ENCODE measurements around the gene PARM1. TPM values are rescaled to one million over a fixed set of nuclear protein-coding genes. Genes with fewer than 3 reads are reported as not detected.

The PARM1 gene
- total and polyA plus RNA-seq, 2 donors (not counting 1 experiment from before 2014, with no cell fraction given) = 7.8 to 10.4 TPM

- H3K4me3 Mint-ChIP-seq = no peak overlapping the region
- no peak overlapping the region for H3K4me3 ChIP-seq (ENCODE audit: control extremely low read depth in 1 of 5, extremely low read depth in 1 of 5, insufficient read depth in 1 of 5, low read depth in 2 of 5, low read length in 4 of 5)
- H3K4me2 ChIP-seq (replicated peaks; ENCODE audit: low read depth, low read length, poor library complexity, severe bottlenecking) = no peak overlapping the region
- CTCF ChIA-PET = interaction anchor here (0.7 kb wide), 2 partner anchors 20 to 564 kb away, joined by 3 to 4 read pairs; no protein-coding TSS in a partner anchor
- H2AFZ ChIP-seq (ENCODE audit: insufficient read depth, low read depth, low read length, poor library complexity, severe bottlenecking) = no peak overlapping the region
- peaks cover 8% of the 10 kb centered on the region for H3K9me3 Mint-ChIP-seq (ENCODE audit: insufficient read depth)
- H3K79me2 ChIP-seq (ENCODE audit: control insufficient read depth, insufficient read depth, low read length) = no peaks in the 10 kb centered on the region
- no peak overlapping the region for H3K27ac ChIP-seq (ENCODE audit: low read length in 2 of 2)
- H4K20me1 ChIP-seq (ENCODE audit: control insufficient read depth, insufficient read depth, low read length, poor library complexity, severe bottlenecking) = no peaks in the 10 kb centered on the region
- no peak overlapping the region for H3K27ac Mint-ChIP-seq
- no peak for DNase-seq
- intact Hi-C loops (cut with micrococcal nuclease) = no loop called here
- no CpG with 5 or more reads among the region's 2 CpGs for WGBS (ENCODE audit: insufficient coverage)
- TF ChIP-seq CTCF (IDR thresholded peaks at IDR 0.05) = no peak
- TF ChIP-seq EZH2 (IDR thresholded peaks at IDR 0.05; ENCODE audit: borderline replicate concordance, insufficient read depth, low read depth, low read length, poor library complexity, severe bottlenecking) = no peak
- H3K27me3 ChIP-seq (replicated peaks in 1 of 4; ENCODE audit: control extremely low read depth in 1 of 4, control insufficient read depth in 3 of 4, insufficient read depth in 4 of 4, low read length in 3 of 4) = no peaks in the 10 kb centered on the region
- H3K9ac ChIP-seq (ENCODE audit: low read length) = no peak overlapping the region
- peaks cover 0 to 5% (median 2%) of the 10 kb centered on the region in 3 donors for H3K9me3 ChIP-seq (ENCODE audit: control extremely low read depth in 1 of 3, control insufficient read depth in 2 of 3, insufficient read depth in 1 of 3, low read length in 2 of 3)
- peaks cover under 1% of the 10 kb centered on the region for H3K4me1 Mint-ChIP-seq
- POLR2A ChIA-PET = no interaction called here
- H3K4me1 ChIP-seq (ENCODE audit: control insufficient read depth in 2 of 2, insufficient read depth in 2 of 2, low read length in 2 of 2) = no peaks in the 10 kb centered on the region
- H3K36me3 ChIP-seq (replicated peaks in 1 of 2; ENCODE audit: control extremely low read depth in 1 of 2, control insufficient read depth in 1 of 2, extremely low read depth in 1 of 2, insufficient read depth in 2 of 2, low read length in 1 of 2) = no peaks in the 10 kb centered on the region
- no peak for ATAC-seq (ENCODE audit: low read depth)
- no peaks in the 10 kb centered on the region for H3K27me3 Mint-ChIP-seq
Measured at GRCh38 chr4:74961230-74961629, 28.3 kb downstream of the PARM1 start.

GRCh38 chr4:74962584-74962983 is 29.7 kb downstream of the PARM1 start:
- H3K9me3 ChIP-seq (ENCODE audit: control extremely low read depth in 1 of 3, control insufficient read depth in 2 of 3, insufficient read depth in 1 of 3, low read length in 2 of 3) = peaks cover 0 to 5% (median 2%) of the 10 kb centered on the region in 3 donors
- no peaks in the 10 kb centered on the region for H3K4me1 ChIP-seq (ENCODE audit: control insufficient read depth in 2 of 2, insufficient read depth in 2 of 2, low read length in 2 of 2)
- H3K9ac ChIP-seq (ENCODE audit: low read length) = no peak overlapping the region
- no peak for DNase-seq
- POLR2A ChIA-PET = no interaction called here
- H3K27ac Mint-ChIP-seq = no peak overlapping the region
- H3K4me3 Mint-ChIP-seq = no peak overlapping the region
- no peaks in the 10 kb centered on the region for H3K27me3 ChIP-seq (replicated peaks in 1 of 4; ENCODE audit: control extremely low read depth in 1 of 4, control insufficient read depth in 3 of 4, insufficient read depth in 4 of 4, low read length in 3 of 4)
- no peak overlapping the region for H2AFZ ChIP-seq (ENCODE audit: insufficient read depth, low read depth, low read length, poor library complexity, severe bottlenecking)
- intact Hi-C loops (cut with micrococcal nuclease) = no loop called here
- H3K4me3 ChIP-seq (ENCODE audit: control extremely low read depth in 1 of 5, extremely low read depth in 1 of 5, insufficient read depth in 1 of 5, low read depth in 2 of 5, low read length in 4 of 5) = no peak overlapping the region
- no peaks in the 10 kb centered on the region for H3K36me3 ChIP-seq (replicated peaks in 1 of 2; ENCODE audit: control extremely low read depth in 1 of 2, control insufficient read depth in 1 of 2, extremely low read depth in 1 of 2, insufficient read depth in 2 of 2, low read length in 1 of 2)
- H3K27me3 Mint-ChIP-seq = no peaks in the 10 kb centered on the region
- no peaks in the 10 kb centered on the region for H3K79me2 ChIP-seq (ENCODE audit: control insufficient read depth, insufficient read depth, low read length)
- TF ChIP-seq EZH2 (IDR thresholded peaks at IDR 0.05; ENCODE audit: borderline replicate concordance, insufficient read depth, low read depth, low read length, poor library complexity, severe bottlenecking) = no peak
- TF ChIP-seq CTCF (IDR thresholded peaks at IDR 0.05) = no peak
- no peak for ATAC-seq (ENCODE audit: low read depth)
- H3K27ac ChIP-seq (ENCODE audit: low read length in 2 of 2) = no peak overlapping the region
- CTCF ChIA-PET = no interaction called here
- no peak overlapping the region for H3K4me2 ChIP-seq (replicated peaks; ENCODE audit: low read depth, low read length, poor library complexity, severe bottlenecking)
- H3K9me3 Mint-ChIP-seq (ENCODE audit: insufficient read depth) = peaks cover 8% of the 10 kb centered on the region
- no peaks in the 10 kb centered on the region for H4K20me1 ChIP-seq (ENCODE audit: control insufficient read depth, insufficient read depth, low read length, poor library complexity, severe bottlenecking)
- peaks cover 8% of the 10 kb centered on the region for H3K4me1 Mint-ChIP-seq
